H9 (cell line): ENCODE measurements around the gene PRR16. TPM values are rescaled to one million over a fixed set of nuclear protein-coding genes. Genes with fewer than 3 reads are reported as not detected.

ENCODE experiments used
- DNase-seq: peaks from one replicate; pipeline ENCODE4 v3.0.0-alpha.2; 2017
- H2AFZ ChIP-seq: one replicate; pipeline ENCODE4 v1.6.1; 2013; ENCODE audit warnings: mild to moderate bottlenecking, low read length, control low read depth, moderate library complexity
- H2AK5ac ChIP-seq: 2 replicates; pipeline ENCODE4 v1.6.1; 2013; ENCODE audit warnings: low read length, control low read depth, mixed read lengths; ENCODE audit not compliant: insufficient read length
- H2BK120ac ChIP-seq: one replicate; pipeline ENCODE4 v1.6.1; 2013; ENCODE audit warnings: low read depth, mild to moderate bottlenecking, low read length, control low read depth, inconsistent platforms; ENCODE audit not compliant: poor library complexity, severe bottlenecking
- H2BK12ac ChIP-seq: 2 replicates; pipeline ENCODE4 v1.6.1; 2013; ENCODE audit warnings: low read length, control low read depth, mixed read lengths, low read depth; ENCODE audit not compliant: insufficient read length
- H2BK15ac ChIP-seq: 2 replicates; pipeline ENCODE4 v1.6.1; 2013; ENCODE audit warnings: low read depth, low read length, control low read depth
- H2BK20ac ChIP-seq: one replicate; pipeline ENCODE4 v1.6.1; 2013; ENCODE audit warnings: low read depth, mild to moderate bottlenecking, low read length, control low read depth, inconsistent platforms; ENCODE audit not compliant: poor library complexity, severe bottlenecking
- H2BK5ac ChIP-seq: 2 replicates; pipeline ENCODE4 v1.6.1; 2013; ENCODE audit warnings: low read length, control low read depth, mixed read lengths; ENCODE audit not compliant: insufficient read length
- H3K14ac ChIP-seq: 2 replicates; pipeline ENCODE4 v1.6.1; 2013; ENCODE audit warnings: low read length, control low read depth; ENCODE audit not compliant: insufficient read depth
- H3K18ac ChIP-seq: 2 replicates; pipeline ENCODE4 v1.6.1; 2013; ENCODE audit warnings: low read depth, mild to moderate bottlenecking, mixed read lengths, low read length, control low read depth; ENCODE audit not compliant: insufficient read length
- H3K23ac ChIP-seq: 2 replicates; pipeline ENCODE4 v1.6.1; 2013; ENCODE audit warnings: low read length, control low read depth, mixed read lengths, low read depth; ENCODE audit not compliant: insufficient read length
- H3K23me2 ChIP-seq: 2 replicates; pipeline ENCODE4 v1.6.1; 2013; ENCODE audit warnings: low read depth, mild to moderate bottlenecking, mixed read lengths, low read length, control low read depth; ENCODE audit not compliant: insufficient read length, poor library complexity, severe bottlenecking
- H3K27ac ChIP-seq: 2 replicates; pipeline ENCODE4 v1.5.1; 2013; ENCODE audit warnings: low read length, control low read depth, mixed read lengths, low read depth; ENCODE audit not compliant: insufficient read length
- H3K27me3 ChIP-seq: 2 replicates; pipeline ENCODE4 v1.6.1; 2013; ENCODE audit warnings: low read length, control low read depth, inconsistent platforms; ENCODE audit not compliant: insufficient read depth
- H3K4ac ChIP-seq: 2 replicates; pipeline ENCODE4 v1.6.1; 2013; ENCODE audit warnings: low read depth, mild to moderate bottlenecking, control low read depth, inconsistent platforms, low read length, moderate library complexity
- H3K4me1 ChIP-seq: 2 replicates; pipeline ENCODE4 v1.6.1; 2013; ENCODE audit warnings: low read length, control low read depth, inconsistent platforms; ENCODE audit not compliant: insufficient read depth
- H3K4me2 ChIP-seq: 2 replicates; pipeline ENCODE4 v1.6.1; 2013; ENCODE audit warnings: low read length, control low read depth, mixed read lengths; ENCODE audit not compliant: insufficient read length, insufficient read depth
- H3K56ac ChIP-seq: 2 replicates; pipeline ENCODE4 v1.6.1; 2013; ENCODE audit warnings: low read depth, mild to moderate bottlenecking, mixed read lengths, low read length, control low read depth; ENCODE audit not compliant: insufficient read length
- H3K79me1 ChIP-seq: 2 replicates; pipeline ENCODE4 v1.6.1; 2013; ENCODE audit warnings: low read depth, mild to moderate bottlenecking, moderate library complexity, low read length, control low read depth, inconsistent platforms; ENCODE audit not compliant: insufficient read depth, poor library complexity, severe bottlenecking
- H3K79me2 ChIP-seq: 2 replicates; pipeline ENCODE4 v1.6.1; 2013; ENCODE audit warnings: low read length, control low read depth, inconsistent platforms; ENCODE audit not compliant: insufficient read depth
- H3K9ac ChIP-seq: 2 replicates; pipeline ENCODE4 v1.6.1; 2013; ENCODE audit warnings: low read length, control low read depth, mixed read lengths; ENCODE audit not compliant: insufficient read length; ENCODE audit errors: extremely low read depth
- H3K9me3 ChIP-seq: one replicate; pipeline ENCODE4 v1.6.1; 2013; ENCODE audit warnings: low read depth, low read length, inconsistent platforms; ENCODE audit not compliant: control insufficient read depth
- H3T11ph ChIP-seq: one replicate; pipeline ENCODE4 v1.6.1; 2013; ENCODE audit warnings: mild to moderate bottlenecking, low read length, control low read depth, inconsistent platforms
- H4K20me1 ChIP-seq: one replicate; pipeline ENCODE4 v1.6.1; 2013; ENCODE audit not compliant: control insufficient read depth, insufficient read length, insufficient read depth
- H4K5ac ChIP-seq: 2 replicates; pipeline ENCODE4 v1.6.1; 2013; ENCODE audit warnings: low read depth, mild to moderate bottlenecking, mixed read lengths, low read length, control low read depth; ENCODE audit not compliant: insufficient read length
- H4K8ac ChIP-seq: replicated peaks from 2 replicates; pipeline ENCODE4 v1.6.1; 2013; ENCODE audit warnings: low read length, control low read depth, mixed read lengths, low read depth; ENCODE audit not compliant: insufficient read length
- H4K91ac ChIP-seq: 2 replicates; pipeline ENCODE4 v1.6.1; 2013; ENCODE audit warnings: low read depth, mild to moderate bottlenecking, moderate library complexity, mixed read lengths, low read length, control low read depth; ENCODE audit not compliant: insufficient read length
- H3K27ac Mint-ChIP-seq, 3 experiments: 2 replicates in 2 of 3; 3 replicates in 1 of 3; pipeline ENCODE4 v1.8.0; 2020 to 2021; ENCODE audit warnings: mixed read lengths in 3 of 3, mild to moderate bottlenecking in 1 of 3, moderate library complexity in 1 of 3
- H3K27me3 Mint-ChIP-seq: 2 replicates; pipeline ENCODE4 v1.8.0; 2021; ENCODE audit warnings: low read depth, mild to moderate bottlenecking, moderate library complexity, mixed read lengths
- H3K36me3 Mint-ChIP-seq, 3 experiments: 2 replicates in 2 of 3; 3 replicates in 1 of 3; pipeline ENCODE4 v1.8.0; 2020 to 2021; ENCODE audit warnings: low read depth in 3 of 3, mixed read lengths in 3 of 3; ENCODE audit not compliant: insufficient read depth in 1 of 3
- H3K4me1 Mint-ChIP-seq, 2 experiments: 2 replicates each; pipeline ENCODE4 v1.8.0; 2020; ENCODE audit warnings: mixed read lengths in 2 of 2
- H3K4me3 Mint-ChIP-seq, 2 experiments: 2 replicates in 1 of 2; 3 replicates in 1 of 2; pipeline ENCODE4 v1.8.0; 2020 to 2021; ENCODE audit warnings: mild to moderate bottlenecking in 2 of 2, mixed read lengths in 2 of 2, moderate library complexity in 1 of 2
- H3K9me3 Mint-ChIP-seq, 2 experiments: 2 replicates in 1 of 2; 3 replicates in 1 of 2; pipeline ENCODE4 v1.8.0; 2020; ENCODE audit warnings: mild to moderate bottlenecking in 2 of 2, mixed read lengths in 2 of 2, moderate library complexity in 1 of 2
- WGBS: extraction: QIAGEN DNeasy Blood & Tissue Kit; methylation state at CpG from one replicate; pipeline ENCODE4 v1.1.7; 2013; ENCODE audit warnings: missing lambda C conversion rate, low lambda C conversion rate, mixed read lengths; ENCODE audit not compliant: insufficient read length; ENCODE audit errors: extremely low coverage; 5-methylcytosine and 5-hydroxymethylcytosine counted together
- total RNA-seq: library from RNA; stranded (reverse); gene quantifications from 2 replicates; pipeline ENCODE4 v1.2.1, GENCODE V29; 2021
- TF ChIP-seq, protein P1 (sequence below): fragments of 200-600 bp; sonication (generic); conservative IDR thresholded peaks from 3 replicates; pipeline ENCODE4 v1.8.0; 2021; ENCODE audit warnings: antibody characterized with exemption, mild to moderate bottlenecking

Gene PRR16
- total RNA-seq, 1 experiment from 2014 or later, result 0.13 TPM

DNA sequence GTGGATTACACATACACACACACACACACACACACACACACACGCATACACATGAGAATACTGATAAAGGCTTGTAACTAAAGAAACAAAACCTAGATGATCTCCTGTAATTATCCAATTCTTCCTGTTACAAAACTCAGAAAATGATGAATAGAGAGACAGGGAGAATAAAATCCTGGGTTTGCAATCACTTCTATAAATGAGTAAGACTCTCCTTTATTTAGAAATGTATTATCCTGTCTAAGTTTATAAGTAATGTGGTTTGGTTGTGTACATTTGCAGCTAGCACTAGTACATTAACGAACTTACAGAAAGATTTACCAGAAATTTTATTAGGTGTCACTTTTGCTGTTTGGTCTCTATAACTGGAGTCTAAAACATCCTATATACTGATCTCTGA lies 2.8 kb upstream of the PRR16 start:
- Histone ChIP-seq H2AK5ac (no peak overlapping the region), H2BK20ac (no peak overlapping the region), H3K27me3 (peaks cover 13% of the 10 kb centered on the region; the same call in 1 of the 2 replicates), H3K9ac (no peak overlapping the region), H3K4me1 (no peaks in the 10 kb centered on the region), H2BK120ac (no peak overlapping the region), H4K5ac (no peak overlapping the region), H2AFZ (no peak overlapping the region), H3K23me2 (peaks cover 18% of the 10 kb centered on the region), H4K91ac (no peak overlapping the region), H3K23ac (no peak overlapping the region), H3K4ac (no peak overlapping the region), H3K4me2 (no peak overlapping the region), H2BK5ac (no peak overlapping the region), H3K79me2 (no peaks in the 10 kb centered on the region), H3K14ac (no peak overlapping the region), H3K56ac (no peak overlapping the region), H3T11ph (no peak overlapping the region), H3K18ac (no peak overlapping the region), H3K9me3 (no peaks in the 10 kb centered on the region), H4K8ac (no peak overlapping the region), H2BK15ac (no peak overlapping the region), H4K20me1 (no peaks in the 10 kb centered on the region), H3K79me1 (no peaks in the 10 kb centered on the region), H2BK12ac (no peak overlapping the region), H3K27ac (no peak overlapping the region)
- no CpG with 5 or more reads among the region's 2 CpGs for WGBS
- Mint-ChIP-seq H3K4me1 (peaks cover 16 to 19% of the 10 kb centered on the region in 2 experiments), H3K27ac (no peak overlapping the region), H3K9me3 (no peaks in the 10 kb centered on the region; a peak in 1 of 5 replicates), H3K36me3 (no peaks in the 10 kb centered on the region), H3K27me3 (peaks cover 49% of the 10 kb centered on the region), H3K4me3 (no peak overlapping the region)
- TF ChIP-seq, protein P1, sequence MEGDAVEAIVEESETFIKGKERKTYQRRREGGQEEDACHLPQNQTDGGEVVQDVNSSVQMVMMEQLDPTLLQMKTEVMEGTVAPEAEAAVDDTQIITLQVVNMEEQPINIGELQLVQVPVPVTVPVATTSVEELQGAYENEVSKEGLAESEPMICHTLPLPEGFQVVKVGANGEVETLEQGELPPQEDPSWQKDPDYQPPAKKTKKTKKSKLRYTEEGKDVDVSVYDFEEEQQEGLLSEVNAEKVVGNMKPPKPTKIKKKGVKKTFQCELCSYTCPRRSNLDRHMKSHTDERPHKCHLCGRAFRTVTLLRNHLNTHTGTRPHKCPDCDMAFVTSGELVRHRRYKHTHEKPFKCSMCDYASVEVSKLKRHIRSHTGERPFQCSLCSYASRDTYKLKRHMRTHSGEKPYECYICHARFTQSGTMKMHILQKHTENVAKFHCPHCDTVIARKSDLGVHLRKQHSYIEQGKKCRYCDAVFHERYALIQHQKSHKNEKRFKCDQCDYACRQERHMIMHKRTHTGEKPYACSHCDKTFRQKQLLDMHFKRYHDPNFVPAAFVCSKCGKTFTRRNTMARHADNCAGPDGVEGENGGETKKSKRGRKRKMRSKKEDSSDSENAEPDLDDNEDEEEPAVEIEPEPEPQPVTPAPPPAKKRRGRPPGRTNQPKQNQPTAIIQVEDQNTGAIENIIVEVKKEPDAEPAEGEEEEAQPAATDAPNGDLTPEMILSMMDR, result no peak
- DNase-seq, result no peak
